HEK293 (cell line): ENCODE measurements around the gene LCMT1.
"Not testable (repeated sequence)": the region's sequence is repeated elsewhere in the genome, so short reads cannot be mapped to it uniquely, and the experiment has no call there.

Experiments used
- CTCF ChIA-PET: fragments of 350-600 bp; formaldehyde crosslinking; extraction: SDS; loops from one replicate; lab custom pipeline; 2021; ENCODE audit warnings: antibody characterized with exemption; lab: Yijun Ruan, JAX
- POLR2A ChIA-PET: fragments of 300-600 bp; formaldehyde crosslinking; extraction: SDS; loops from one replicate; lab custom pipeline; 2020; ENCODE audit warnings: antibody characterized with exemption, inconsistent platforms; lab: Yijun Ruan, JAX
- H3K27ac ChIP-seq: fragments of 200-500 bp; sonication (Bioruptor generic); 2 replicates; pipeline ENCODE4 v1.5.1; 2014; ENCODE audit warnings: low read depth, low read length, control low read depth, inconsistent platforms; ENCODE audit errors: extremely low read depth
- H3K36me3 ChIP-seq, 2 experiments: fragments of 200-500 bp in 1 of 2; sonication (Bioruptor generic) in 1 of 2; 1 replicate in 1 of 2; 2 replicates in 1 of 2; pipeline ENCODE4 v1.5.1; 2014 to 2017; ENCODE audit warnings: inconsistent platforms in 2 of 2, low read length in 2 of 2; ENCODE audit not compliant: control insufficient read depth in 2 of 2, insufficient read depth in 1 of 2
- H3K4me1 ChIP-seq: fragments of 200-500 bp; sonication (Bioruptor generic); 2 replicates; pipeline ENCODE4 v1.5.1; 2014; ENCODE audit warnings: mild to moderate bottlenecking, low read length, inconsistent platforms; ENCODE audit not compliant: control insufficient read depth, insufficient read depth
- H3K4me3 ChIP-seq: 2 replicates; pipeline ENCODE4 v1.5.1; 2011; ENCODE audit warnings: low read depth, mild to moderate bottlenecking, control low read depth, low read length, moderate library complexity
- H3K9me3 ChIP-seq: fragments of 200-500 bp; sonication (Bioruptor generic); 2 replicates; pipeline ENCODE4 v1.5.1; 2014; ENCODE audit warnings: low read depth, low read length, inconsistent platforms; ENCODE audit not compliant: control insufficient read depth, insufficient read depth
- GLI2 ChIP-seq: fragments of 450-650 bp; formaldehyde crosslinking; IDR thresholded peaks from 2 replicates; pipeline ENCODE4; 2017; ENCODE audit warnings: missing biosample characterization, missing genetic modification characterization, low read depth, borderline replicate concordance
- HOXC10 ChIP-seq: sonication (generic); formaldehyde crosslinking; IDR thresholded peaks from 2 replicates; pipeline ENCODE4 v1.8.1; 2023; ENCODE audit warnings: mild to moderate bottlenecking, missing genetic modification reagents
- KLF16 ChIP-seq: fragments of 450-650 bp; formaldehyde crosslinking; IDR thresholded peaks from 2 replicates; pipeline ENCODE4 v1.5.1; 2017; ENCODE audit warnings: missing biosample characterization, missing genetic modification characterization
- KLF8 ChIP-seq: fragments of 450-650 bp; formaldehyde crosslinking; IDR thresholded peaks from 2 replicates; pipeline ENCODE4 v1.5.1; 2016; ENCODE audit warnings: missing biosample characterization, missing genetic modification characterization
- SP3 ChIP-seq: fragments of 450-650 bp; formaldehyde crosslinking; IDR thresholded peaks from 2 replicates; pipeline ENCODE4 v1.5.1; 2016; ENCODE audit warnings: missing biosample characterization, missing genetic modification characterization
- YY1 ChIP-seq: fragments of 450-650 bp; formaldehyde crosslinking; IDR thresholded peaks from 2 replicates; pipeline ENCODE4 v1.5.1; 2018; ENCODE audit warnings: missing biosample characterization, missing genetic modification characterization
- ZBTB17 ChIP-seq: fragments of 450-650 bp; formaldehyde crosslinking; IDR thresholded peaks from 2 replicates; pipeline ENCODE4 v1.5.1; 2016; ENCODE audit warnings: missing biosample characterization, missing genetic modification characterization
- ZBTB48 ChIP-seq: fragments of 450-650 bp; formaldehyde crosslinking; IDR thresholded peaks from 2 replicates; pipeline ENCODE4 v1.5.1; 2016; ENCODE audit warnings: missing biosample characterization, missing genetic modification characterization
- ZFP37 ChIP-seq: fragments of 450-650 bp; formaldehyde crosslinking; IDR thresholded peaks from 2 replicates; pipeline ENCODE4 v1.5.1; 2016; ENCODE audit warnings: missing biosample characterization, missing genetic modification characterization
- ZIC2 ChIP-seq: fragments of 450-650 bp; formaldehyde crosslinking; IDR thresholded peaks from 2 replicates; pipeline ENCODE4 v1.5.1; 2016; ENCODE audit warnings: missing biosample characterization, missing genetic modification characterization
- ZNF10 ChIP-seq: fragments of 450-650 bp; formaldehyde crosslinking; IDR thresholded peaks from 2 replicates; pipeline ENCODE4 v1.5.1; 2017; ENCODE audit warnings: missing biosample characterization, missing genetic modification characterization
- ZNF266 ChIP-seq: fragments of 450-650 bp; formaldehyde crosslinking; IDR thresholded peaks from 2 replicates; pipeline ENCODE4 v1.5.1; 2016; ENCODE audit warnings: missing biosample characterization, missing genetic modification characterization, low read depth
- ZNF311 ChIP-seq: fragments of 450-650 bp; formaldehyde crosslinking; IDR thresholded peaks from 2 replicates; pipeline ENCODE4 v1.5.1; 2017; ENCODE audit warnings: missing biosample characterization, missing genetic modification characterization, borderline replicate concordance
- ZNF37A ChIP-seq: fragments of 450-650 bp; IDR thresholded peaks from 2 replicates; pipeline ENCODE4 v1.5.1; 2018; ENCODE audit warnings: missing biosample characterization, missing genetic modification characterization
- ZNF404 ChIP-seq: fragments of 450-650 bp; formaldehyde crosslinking; IDR thresholded peaks from 2 replicates; pipeline ENCODE4 v1.5.1; 2017; ENCODE audit warnings: missing biosample characterization, missing genetic modification characterization
- ZNF416 ChIP-seq: fragments of 450-650 bp; formaldehyde crosslinking; IDR thresholded peaks from 2 replicates; pipeline ENCODE4 v1.5.1; 2016; ENCODE audit warnings: missing biosample characterization, missing genetic modification characterization
- ZNF48 ChIP-seq: fragments of 450-650 bp; formaldehyde crosslinking; IDR thresholded peaks from 2 replicates; pipeline ENCODE4 v1.5.1; 2016; ENCODE audit warnings: missing biosample characterization, missing genetic modification characterization
- ZNF514 ChIP-seq: fragments of 450-650 bp; formaldehyde crosslinking; IDR thresholded peaks from 2 replicates; pipeline ENCODE4 v1.5.1; 2016; ENCODE audit warnings: missing biosample characterization, missing genetic modification characterization
- ZNF548 ChIP-seq: fragments of 450-650 bp; formaldehyde crosslinking; IDR thresholded peaks from 2 replicates; pipeline ENCODE4 v1.5.1; 2016; ENCODE audit warnings: missing biosample characterization, missing genetic modification characterization
- ZNF596 ChIP-seq: fragments of 450-650 bp; IDR thresholded peaks from 2 replicates; pipeline ENCODE4 v1.5.0; 2018; ENCODE audit warnings: missing biosample characterization, mild to moderate bottlenecking, missing genetic modification characterization, moderate library complexity
- ZNF610 ChIP-seq: fragments of 450-650 bp; formaldehyde crosslinking; IDR thresholded peaks from 2 replicates; pipeline ENCODE4 v1.5.1; 2016; ENCODE audit warnings: missing biosample characterization, missing genetic modification characterization, borderline replicate concordance
- ZNF624 ChIP-seq: fragments of 450-650 bp; formaldehyde crosslinking; IDR thresholded peaks from 2 replicates; pipeline ENCODE4 v1.5.1; 2017; ENCODE audit warnings: missing biosample characterization, missing genetic modification characterization
- ZNF830 ChIP-seq: fragments of 450-650 bp; IDR thresholded peaks from 2 replicates; pipeline ENCODE4 v1.5.0; 2018; ENCODE audit warnings: missing biosample characterization, missing genetic modification characterization, low read depth, mild to moderate bottlenecking, moderate library complexity
- ZSCAN16 ChIP-seq: fragments of 450-650 bp; formaldehyde crosslinking; IDR thresholded peaks from 2 replicates; pipeline ENCODE4 v1.5.1; 2016; ENCODE audit warnings: missing biosample characterization, missing genetic modification characterization
- TF ChIP-seq, protein P1 (sequence below): fragments of 450-650 bp; formaldehyde crosslinking; IDR thresholded peaks from 2 replicates; pipeline ENCODE4 v1.5.1; 2016; ENCODE audit warnings: missing biosample characterization, missing genetic modification characterization
- TF ChIP-seq, protein P2 (sequence below): fragments of 450-650 bp; formaldehyde crosslinking; IDR thresholded peaks from 2 replicates; pipeline ENCODE4 v1.5.1; 2016; ENCODE audit warnings: missing biosample characterization, missing genetic modification characterization, borderline replicate concordance
- TF ChIP-seq, protein P3 (sequence below): fragments of 450-650 bp; formaldehyde crosslinking; IDR thresholded peaks from 2 replicates; pipeline ENCODE4 v1.5.1; 2016; ENCODE audit warnings: missing biosample characterization, missing genetic modification characterization
- TF ChIP-seq, protein P4 (sequence below): fragments of 450-650 bp; formaldehyde crosslinking; IDR thresholded peaks from 2 replicates; pipeline ENCODE4 v1.5.1; 2016; ENCODE audit warnings: missing biosample characterization, missing genetic modification characterization

The LCMT1 gene

DNA sequence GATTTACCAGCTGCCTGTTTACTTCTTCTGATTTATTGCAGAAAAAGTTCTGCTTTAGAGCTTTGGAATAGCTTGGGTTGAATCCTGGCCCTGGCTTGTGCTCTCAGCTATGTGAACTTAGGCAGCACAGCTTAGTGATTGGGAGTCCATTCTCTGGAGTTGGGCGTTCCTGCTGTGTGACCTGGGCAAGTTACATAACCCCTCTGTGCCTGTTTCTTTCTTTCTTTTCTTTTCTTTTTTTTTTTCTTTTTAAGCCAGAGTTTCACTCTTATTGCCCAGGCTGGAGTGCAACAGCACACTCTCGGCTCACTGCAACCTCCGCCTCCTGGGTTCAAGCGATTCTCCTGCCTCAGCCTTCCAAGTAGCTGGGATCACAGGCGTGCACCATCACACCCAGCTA is 53.7 kb downstream of the LCMT1 start (continued):
- TF ChIP-seq, protein P1, sequence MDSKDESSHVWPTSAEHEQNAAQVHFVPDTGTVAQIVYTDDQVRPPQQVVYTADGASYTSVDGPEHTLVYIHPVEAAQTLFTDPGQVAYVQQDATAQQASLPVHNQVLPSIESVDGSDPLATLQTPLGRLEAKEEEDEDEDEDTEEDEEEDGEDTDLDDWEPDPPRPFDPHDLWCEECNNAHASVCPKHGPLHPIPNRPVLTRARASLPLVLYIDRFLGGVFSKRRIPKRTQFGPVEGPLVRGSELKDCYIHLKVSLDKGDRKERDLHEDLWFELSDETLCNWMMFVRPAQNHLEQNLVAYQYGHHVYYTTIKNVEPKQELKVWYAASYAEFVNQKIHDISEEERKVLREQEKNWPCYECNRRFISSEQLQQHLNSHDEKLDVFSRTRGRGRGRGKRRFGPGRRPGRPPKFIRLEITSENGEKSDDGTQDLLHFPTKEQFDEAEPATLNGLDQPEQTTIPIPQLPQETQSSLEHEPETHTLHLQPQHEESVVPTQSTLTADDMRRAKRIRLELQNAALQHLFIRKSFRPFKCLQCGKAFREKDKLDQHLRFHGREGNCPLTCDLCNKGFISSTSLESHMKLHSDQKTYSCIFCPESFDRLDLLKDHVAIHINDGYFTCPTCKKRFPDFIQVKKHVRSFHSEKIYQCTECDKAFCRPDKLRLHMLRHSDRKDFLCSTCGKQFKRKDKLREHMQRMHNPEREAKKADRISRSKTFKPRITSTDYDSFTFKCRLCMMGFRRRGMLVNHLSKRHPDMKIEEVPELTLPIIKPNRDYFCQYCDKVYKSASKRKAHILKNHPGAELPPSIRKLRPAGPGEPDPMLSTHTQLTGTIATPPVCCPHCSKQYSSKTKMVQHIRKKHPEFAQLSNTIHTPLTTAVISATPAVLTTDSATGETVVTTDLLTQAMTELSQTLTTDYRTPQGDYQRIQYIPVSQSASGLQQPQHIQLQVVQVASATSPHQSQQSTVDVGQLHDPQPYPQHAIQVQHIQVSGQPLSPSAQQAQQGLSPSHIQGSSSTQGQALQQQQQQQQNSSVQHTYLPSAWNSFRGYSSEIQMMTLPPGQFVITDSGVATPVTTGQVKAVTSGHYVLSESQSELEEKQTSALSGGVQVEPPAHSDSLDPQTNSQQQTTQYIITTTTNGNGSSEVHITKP (tag by site-specific recombination) = no peak

DNA sequence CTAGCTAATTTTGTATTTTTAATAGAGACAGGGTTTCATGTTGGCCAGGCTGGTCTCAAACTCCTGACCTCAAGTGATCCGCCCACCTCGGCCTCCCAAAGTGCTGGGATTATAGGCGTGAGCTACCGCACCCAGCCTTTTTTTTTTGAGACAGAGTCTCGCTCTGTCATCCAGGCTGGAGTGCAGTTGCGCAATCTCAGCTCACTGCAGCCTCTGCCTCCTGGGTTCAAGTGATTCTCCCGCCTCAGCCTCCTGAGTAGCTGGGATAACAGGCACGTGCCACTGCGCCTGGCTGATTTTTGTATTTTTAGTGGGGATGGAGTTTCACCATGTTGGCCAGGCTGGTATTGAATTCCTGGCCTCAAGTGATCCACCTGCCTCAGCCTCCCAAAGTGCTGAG is 56.4 kb downstream of the LCMT1 start:
- H3K27ac ChIP-seq, H3K4me1 ChIP-seq, H3K4me3 ChIP-seq, H3K9me3 ChIP-seq: not testable (repeated sequence)
- ChIA-PET POLR2A (interaction anchor here (0.5 kb wide), 1 partner anchor 29 kb away, joined by 3 read pairs; no protein-coding TSS in a partner anchor), CTCF (interaction anchor here (0.7 kb wide), 1 partner anchor 117 kb away, joined by 4 read pairs; no protein-coding TSS in a partner anchor)
- H3K36me3 ChIP-seq = peaks cover 14 to 84% of the 10 kb centered on the region in 2 experiments; a peak in 2 of 3 replicates

DNA sequence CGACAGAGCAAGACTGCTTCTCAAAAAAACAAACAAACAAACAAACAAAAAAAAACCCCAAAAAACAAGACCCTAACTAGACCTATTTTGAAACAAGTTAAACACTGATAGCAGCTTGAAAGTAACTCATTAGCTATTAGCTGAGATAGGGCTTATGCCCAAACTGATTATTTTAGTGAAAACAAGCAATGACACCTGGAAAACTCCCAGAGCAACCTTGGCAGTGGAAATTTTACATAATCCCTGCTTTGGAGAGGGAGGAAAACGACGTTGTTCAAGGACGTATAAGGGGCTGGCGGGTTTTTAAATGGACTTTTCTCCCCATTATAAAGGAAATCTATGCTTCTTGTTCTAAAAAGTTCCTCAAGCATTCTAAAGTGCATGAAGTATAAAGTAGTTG is 59.8 kb downstream of the LCMT1 start:
- CTCF ChIA-PET = no interaction called here
- H3K4me1 ChIP-seq = no peaks in the 10 kb centered on the region

DNA sequence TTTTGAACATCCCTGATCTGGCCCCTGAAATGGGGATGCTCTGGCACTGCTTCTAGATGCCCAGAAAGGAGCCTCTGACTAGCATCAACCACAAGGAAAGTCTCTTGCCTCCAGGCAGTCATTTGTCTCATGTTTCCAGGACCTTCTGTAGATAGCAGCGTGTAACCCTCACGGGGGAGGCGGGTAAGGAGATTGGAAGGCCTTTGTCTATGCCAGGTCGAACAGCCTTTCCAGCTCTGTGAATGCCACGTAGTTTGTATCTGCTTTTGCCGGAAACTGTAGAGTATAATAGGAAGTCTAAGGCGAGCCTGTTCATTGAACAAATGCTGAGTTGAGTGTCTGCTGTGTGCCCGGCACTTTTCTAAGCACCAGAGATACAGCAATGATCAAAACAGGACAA is 61.3 kb downstream of the LCMT1 start:
- Histone ChIP-seq H3K4me3 (no peak overlapping the region), H3K36me3 (peaks cover 15 to 57% of the 10 kb centered on the region in 2 experiments), H3K9me3 (no peaks in the 10 kb centered on the region), H3K4me1 (no peaks in the 10 kb centered on the region), H3K27ac (no peak overlapping the region)
- ChIA-PET POLR2A (no interaction called here), CTCF (interaction anchor here (0.6 kb wide), 1 partner anchor 980 kb away, joined by 3 read pairs; no protein-coding TSS in a partner anchor)
- TF ChIP-seq, protein P2, sequence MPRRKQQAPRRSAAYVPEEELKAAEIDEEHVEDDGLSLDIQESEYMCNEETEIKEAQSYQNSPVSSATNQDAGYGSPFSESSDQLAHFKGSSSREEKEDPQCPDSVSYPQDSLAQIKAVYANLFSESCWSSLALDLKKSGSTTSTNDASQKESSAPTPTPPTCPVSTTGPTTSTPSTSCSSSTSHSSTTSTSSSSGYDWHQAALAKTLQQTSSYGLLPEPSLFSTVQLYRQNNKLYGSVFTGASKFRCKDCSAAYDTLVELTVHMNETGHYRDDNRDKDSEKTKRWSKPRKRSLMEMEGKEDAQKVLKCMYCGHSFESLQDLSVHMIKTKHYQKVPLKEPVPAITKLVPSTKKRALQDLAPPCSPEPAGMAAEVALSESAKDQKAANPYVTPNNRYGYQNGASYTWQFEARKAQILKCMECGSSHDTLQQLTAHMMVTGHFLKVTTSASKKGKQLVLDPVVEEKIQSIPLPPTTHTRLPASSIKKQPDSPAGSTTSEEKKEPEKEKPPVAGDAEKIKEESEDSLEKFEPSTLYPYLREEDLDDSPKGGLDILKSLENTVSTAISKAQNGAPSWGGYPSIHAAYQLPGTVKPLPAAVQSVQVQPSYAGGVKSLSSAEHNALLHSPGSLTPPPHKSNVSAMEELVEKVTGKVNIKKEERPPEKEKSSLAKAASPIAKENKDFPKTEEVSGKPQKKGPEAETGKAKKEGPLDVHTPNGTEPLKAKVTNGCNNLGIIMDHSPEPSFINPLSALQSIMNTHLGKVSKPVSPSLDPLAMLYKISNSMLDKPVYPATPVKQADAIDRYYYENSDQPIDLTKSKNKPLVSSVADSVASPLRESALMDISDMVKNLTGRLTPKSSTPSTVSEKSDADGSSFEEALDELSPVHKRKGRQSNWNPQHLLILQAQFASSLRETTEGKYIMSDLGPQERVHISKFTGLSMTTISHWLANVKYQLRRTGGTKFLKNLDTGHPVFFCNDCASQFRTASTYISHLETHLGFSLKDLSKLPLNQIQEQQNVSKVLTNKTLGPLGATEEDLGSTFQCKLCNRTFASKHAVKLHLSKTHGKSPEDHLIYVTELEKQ (tag by site-specific recombination) = no peak
- no peak for TF ChIP-seq KLF16 (tag by site-specific recombination)
- TF ChIP-seq ZFP37 = no peak
- TF ChIP-seq ZBTB17 (tag by site-specific recombination) = no peak
- no peak for TF ChIP-seq ZNF596 (tag by site-specific recombination)
- TF ChIP-seq ZSCAN16 (tag by site-specific recombination) = no peak
- no peak for TF ChIP-seq KLF8
- no peak for TF ChIP-seq ZNF48 (tag by site-specific recombination)
- no peak for TF ChIP-seq HOXC10 (CRISPR knock-in tag)
- TF ChIP-seq ZNF416 (tag by site-specific recombination) = no peak
- TF ChIP-seq ZNF624 = no peak

More for the DNA sequence above, 59.8 kb downstream of the LCMT1 start:
- Histone ChIP-seq H3K27ac (no peak overlapping the region), H3K36me3 (peaks cover 15 to 67% of the 10 kb centered on the region in 2 experiments), H3K9me3 (no peaks in the 10 kb centered on the region), H3K4me3 (no peak overlapping the region)
- POLR2A ChIA-PET = no interaction called here
- TF ChIP-seq YY1 (tag by site-specific recombination) (no peak), GLI2 (no peak), ZNF514 (tag by site-specific recombination) (no peak), ZNF37A (tag by site-specific recombination) (no peak), ZNF311 (tag by site-specific recombination) (no peak), ZNF266 (no peak), ZBTB48 (tag by site-specific recombination) (no peak), ZNF10 (tag by site-specific recombination) (no peak), ZNF610 (tag by site-specific recombination) (no peak), ZNF404 (no peak), ZIC2 (no peak), ZNF548 (tag by site-specific recombination) (no peak), SP3 (tag by site-specific recombination) (no peak), ZNF830 (no peak)
- TF ChIP-seq, protein P3, sequence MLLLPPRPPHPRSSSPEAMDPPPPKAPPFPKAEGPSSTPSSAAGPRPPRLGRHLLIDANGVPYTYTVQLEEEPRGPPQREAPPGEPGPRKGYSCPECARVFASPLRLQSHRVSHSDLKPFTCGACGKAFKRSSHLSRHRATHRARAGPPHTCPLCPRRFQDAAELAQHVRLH = no peak
- TF ChIP-seq, protein P4, sequence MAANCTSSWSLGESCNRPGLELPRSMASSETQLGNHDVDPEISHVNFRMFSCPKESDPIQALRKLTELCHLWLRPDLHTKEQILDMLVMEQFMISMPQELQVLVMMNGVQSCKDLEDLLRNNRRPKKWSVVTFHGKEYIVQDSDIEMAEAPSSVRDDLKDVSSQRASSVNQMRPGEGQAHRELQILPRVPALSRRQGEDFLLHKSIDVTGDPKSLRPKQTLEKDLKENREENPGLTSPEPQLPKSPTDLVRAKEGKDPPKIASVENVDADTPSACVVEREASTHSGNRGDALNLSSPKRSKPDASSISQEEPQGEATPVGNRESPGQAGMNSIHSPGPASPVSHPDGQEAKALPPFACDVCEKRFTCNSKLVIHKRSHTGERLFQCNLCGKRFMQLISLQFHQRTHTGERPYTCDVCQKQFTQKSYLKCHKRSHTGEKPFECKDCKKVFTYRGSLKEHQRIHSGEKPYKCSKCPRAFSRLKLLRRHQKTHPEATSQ (tag by site-specific recombination) = no peak
